ENCODE measurements around the gene PLEKHA8. TPM values are rescaled to one million over a fixed set of nuclear protein-coding genes. Genes with fewer than 3 reads are reported as not detected.

Gene PLEKHA8
- total RNA-seq, 2 experiments from 2014 or later = 16.8 to 17.1 TPM

DNA sequence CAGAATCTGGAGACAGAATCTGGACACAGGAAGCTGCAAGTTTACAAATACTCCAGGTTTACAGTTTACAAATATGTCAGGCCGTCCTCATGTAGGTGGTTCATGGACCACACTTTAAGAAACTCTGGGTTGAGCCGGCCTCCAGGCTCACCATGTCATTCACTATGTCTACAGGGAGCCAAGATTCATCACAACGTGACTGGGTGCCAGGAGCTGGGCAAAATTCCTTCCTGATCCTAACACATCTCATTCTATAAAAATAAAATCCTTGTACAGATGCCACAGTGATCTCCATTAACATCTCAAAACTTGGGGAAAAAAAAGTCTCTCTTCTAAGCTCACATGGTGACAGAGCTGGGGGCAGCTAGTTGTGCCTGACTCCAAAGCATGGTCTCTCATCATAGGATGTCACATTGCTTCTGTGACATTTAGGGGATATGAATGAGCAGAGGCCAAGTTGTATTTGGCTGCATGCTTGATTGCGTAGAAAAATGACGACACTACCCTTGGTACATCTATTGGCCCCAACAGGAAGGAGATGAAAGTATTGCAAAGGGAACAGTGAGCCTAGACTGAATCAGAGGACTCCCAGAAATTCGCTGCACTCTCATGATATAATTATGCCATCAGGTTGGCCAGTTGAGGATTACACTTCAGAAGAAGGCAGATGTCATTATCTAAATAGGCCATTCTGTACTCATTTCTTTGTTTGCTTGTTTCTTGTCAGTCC, 142.4 kb downstream of the PLEKHA8 start:
- Mint-ChIP-seq H3K4me1 (ENCODE audit: low read depth) (no peaks in the 10 kb centered on the region), H3K27me3 (no peaks in the 10 kb centered on the region), H3K36me3 (ENCODE audit: low read depth) (no peaks in the 10 kb centered on the region), H3K27ac (no peak overlapping the region), H3K9me3 (no peaks in the 10 kb centered on the region), H3K4me3 (no peak overlapping the region)
- DNase-seq (no peak), ATAC-seq (no peak)
- POLR2A ChIA-PET = interaction anchor here (1.6 kb wide), 1 partner anchor 11 kb away, joined by 3 read pairs; no protein-coding TSS in a partner anchor
- CTCF ChIA-PET = no interaction called here
- intact Hi-C loops (cut with micrococcal nuclease) = no loop called here
- TF ChIP-seq, protein P1, sequence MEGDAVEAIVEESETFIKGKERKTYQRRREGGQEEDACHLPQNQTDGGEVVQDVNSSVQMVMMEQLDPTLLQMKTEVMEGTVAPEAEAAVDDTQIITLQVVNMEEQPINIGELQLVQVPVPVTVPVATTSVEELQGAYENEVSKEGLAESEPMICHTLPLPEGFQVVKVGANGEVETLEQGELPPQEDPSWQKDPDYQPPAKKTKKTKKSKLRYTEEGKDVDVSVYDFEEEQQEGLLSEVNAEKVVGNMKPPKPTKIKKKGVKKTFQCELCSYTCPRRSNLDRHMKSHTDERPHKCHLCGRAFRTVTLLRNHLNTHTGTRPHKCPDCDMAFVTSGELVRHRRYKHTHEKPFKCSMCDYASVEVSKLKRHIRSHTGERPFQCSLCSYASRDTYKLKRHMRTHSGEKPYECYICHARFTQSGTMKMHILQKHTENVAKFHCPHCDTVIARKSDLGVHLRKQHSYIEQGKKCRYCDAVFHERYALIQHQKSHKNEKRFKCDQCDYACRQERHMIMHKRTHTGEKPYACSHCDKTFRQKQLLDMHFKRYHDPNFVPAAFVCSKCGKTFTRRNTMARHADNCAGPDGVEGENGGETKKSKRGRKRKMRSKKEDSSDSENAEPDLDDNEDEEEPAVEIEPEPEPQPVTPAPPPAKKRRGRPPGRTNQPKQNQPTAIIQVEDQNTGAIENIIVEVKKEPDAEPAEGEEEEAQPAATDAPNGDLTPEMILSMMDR (IDR thresholded peaks at IDR 0.05) = no peak

DNA sequence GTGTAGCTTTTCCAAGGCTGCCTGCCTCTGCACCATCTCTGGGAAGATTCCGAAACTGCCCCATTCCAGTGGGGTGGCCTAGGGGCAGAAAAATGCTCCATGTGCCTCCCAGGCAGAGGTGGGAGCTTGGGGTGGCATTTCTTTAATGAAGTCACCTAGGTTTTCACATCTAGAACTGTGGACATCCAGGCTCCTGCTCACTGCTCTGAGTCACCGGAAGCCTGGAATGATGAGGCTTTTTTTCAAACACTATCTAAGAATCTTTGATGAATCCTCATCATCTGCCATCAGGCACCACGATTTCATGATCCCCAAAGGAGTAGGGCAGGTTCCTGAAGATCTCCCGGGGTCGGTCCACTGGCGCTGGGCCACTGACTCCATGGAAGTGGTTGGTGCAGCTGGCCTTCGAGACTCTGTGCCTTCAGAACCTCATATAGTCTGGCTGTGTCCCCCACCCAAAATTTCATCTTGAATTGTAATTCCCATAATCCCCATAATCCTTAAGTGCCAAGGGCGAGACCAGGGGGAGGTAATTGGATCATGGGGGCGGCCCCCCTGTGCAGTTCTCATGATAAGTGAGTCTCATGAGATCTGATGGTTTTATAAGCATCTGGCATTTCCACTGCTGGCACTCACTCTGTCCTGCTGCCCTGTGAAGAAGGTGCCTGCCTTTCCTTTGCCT, 143.7 kb downstream of the PLEKHA8 start:
- no peaks in the 10 kb centered on the region for H3K9me3 Mint-ChIP-seq
- no peak overlapping the region for H3K27ac Mint-ChIP-seq
- TF ChIP-seq, protein P1 (IDR thresholded peaks at IDR 0.05) = no peak
- no peaks in the 10 kb centered on the region for H3K4me1 Mint-ChIP-seq (ENCODE audit: low read depth)
- intact Hi-C loops (cut with micrococcal nuclease) = no loop called here
- no peaks in the 10 kb centered on the region for H3K36me3 Mint-ChIP-seq (ENCODE audit: low read depth)
- ChIA-PET CTCF (no interaction called here), POLR2A (interaction anchor here (1.6 kb wide), 1 partner anchor 10 kb away, joined by 3 read pairs; no protein-coding TSS in a partner anchor)
- ATAC-seq (no peak), DNase-seq (no peak)
- H3K4me3 Mint-ChIP-seq = no peak overlapping the region
- H3K27me3 Mint-ChIP-seq = no peaks in the 10 kb centered on the region

DNA sequence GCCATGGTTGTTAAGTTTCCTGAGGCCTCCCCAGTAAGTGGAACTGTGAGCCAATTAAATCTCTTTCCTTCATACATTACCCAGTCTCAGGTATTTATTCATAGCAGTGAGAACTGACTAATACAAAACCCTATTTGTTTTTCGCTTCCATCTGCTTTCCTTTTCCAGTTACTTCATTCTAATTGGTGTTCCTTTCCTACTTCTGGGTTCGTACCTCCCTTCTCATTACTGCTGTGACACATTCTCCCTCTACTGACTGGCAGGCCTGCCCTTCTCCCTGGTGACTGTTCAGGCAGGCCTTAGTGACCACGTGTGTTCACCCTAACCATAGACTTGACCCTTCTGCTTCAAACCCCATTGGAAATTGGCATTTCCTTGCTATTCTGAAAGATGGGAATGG, 144.2 kb downstream of the PLEKHA8 start:
- DNase-seq = no peak
- intact Hi-C loops (cut with micrococcal nuclease) = no loop called here
- Mint-ChIP-seq H3K4me1 (ENCODE audit: low read depth) (no peaks in the 10 kb centered on the region), H3K27ac (no peak overlapping the region), H3K27me3 (no peaks in the 10 kb centered on the region), H3K36me3 (ENCODE audit: low read depth) (no peaks in the 10 kb centered on the region), H3K4me3 (no peak overlapping the region), H3K9me3 (no peaks in the 10 kb centered on the region)
- POLR2A ChIA-PET = no interaction called here
- TF ChIP-seq, protein P1 (IDR thresholded peaks at IDR 0.05) = no peak
- no peak for ATAC-seq
- CTCF ChIA-PET = no interaction called here

DNA sequence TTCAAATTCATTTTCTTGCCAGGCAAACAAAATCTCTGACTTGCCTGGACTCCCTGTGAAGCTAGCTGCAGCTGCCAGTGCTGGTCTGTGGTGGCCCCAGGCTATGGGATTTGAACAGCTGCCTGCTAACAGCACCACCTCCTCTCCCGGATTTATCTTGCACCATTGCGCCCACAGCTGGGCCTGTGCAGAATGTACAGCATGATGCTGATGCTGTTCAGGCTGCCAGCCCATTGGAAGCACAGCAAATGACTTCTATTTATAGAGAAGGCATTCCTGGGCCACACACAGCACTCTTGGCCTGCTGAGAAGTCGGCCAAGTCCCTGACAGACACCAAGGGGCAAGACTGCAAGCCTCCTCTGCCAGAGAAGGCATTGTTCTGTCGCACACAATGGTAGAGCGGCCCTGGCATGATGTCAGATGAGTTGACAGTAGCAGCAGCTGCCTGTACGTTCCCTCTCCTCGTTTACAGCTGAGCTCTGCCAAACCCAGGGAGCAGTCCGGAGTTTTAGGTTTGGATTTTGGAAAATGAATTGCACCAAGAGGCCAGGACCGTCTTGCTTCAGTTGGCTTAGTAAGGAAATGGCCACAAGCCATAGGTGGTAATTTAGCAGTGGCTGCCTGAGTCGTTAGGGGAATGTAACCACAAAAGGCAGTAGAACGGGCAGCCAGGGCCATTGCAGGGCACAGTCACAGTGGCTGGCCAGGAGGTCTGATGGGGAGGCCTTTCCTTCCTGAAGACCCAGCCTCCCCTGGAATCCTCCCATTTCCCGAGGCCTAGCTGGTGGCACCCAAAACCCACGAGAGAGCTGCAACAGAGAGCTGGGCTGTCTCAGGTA, 145.1 kb downstream of the PLEKHA8 start:
- H3K4me3 Mint-ChIP-seq = no peak overlapping the region
- H3K4me1 Mint-ChIP-seq (ENCODE audit: low read depth) = no peaks in the 10 kb centered on the region
- POLR2A ChIA-PET = no interaction called here
- TF ChIP-seq, protein P1 (IDR thresholded peaks at IDR 0.05) = no peak
- DNase-seq (no peak), ATAC-seq (no peak)
- no peaks in the 10 kb centered on the region for H3K9me3 Mint-ChIP-seq
- no peak overlapping the region for H3K27ac Mint-ChIP-seq
- no peaks in the 10 kb centered on the region for H3K27me3 Mint-ChIP-seq
- no peaks in the 10 kb centered on the region for H3K36me3 Mint-ChIP-seq (ENCODE audit: low read depth)
- intact Hi-C loops (cut with micrococcal nuclease) = no loop called here
- CTCF ChIA-PET = interaction anchor here (1.0 kb wide), 1 partner anchor 50 kb away, joined by 3 read pairs; no protein-coding TSS in a partner anchor
